Measurements from ENCODE around the gene TNNT3.

Gene TNNT3

DNA sequence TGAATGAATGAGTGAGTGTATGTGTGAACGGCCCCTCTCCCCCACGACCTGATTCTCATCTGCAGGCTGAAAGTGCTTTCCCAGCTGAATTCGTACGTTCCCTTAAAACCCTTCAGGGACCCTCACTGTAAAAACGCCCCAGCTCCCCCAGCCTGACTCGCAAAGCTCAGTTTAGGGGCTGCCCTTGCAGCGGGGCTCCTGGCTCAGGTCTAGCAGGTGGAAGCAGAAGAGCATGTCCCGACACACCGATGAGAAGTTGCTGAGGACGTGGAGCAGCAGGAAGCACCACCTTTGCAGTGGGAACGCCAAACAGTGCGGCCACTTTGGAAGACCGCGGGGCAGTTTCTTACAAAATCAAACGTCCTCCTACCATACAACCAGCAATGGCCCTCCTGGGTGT lies 24.1 kb downstream of the TNNT3 start:
- H3K36me3 ChIP-seq (ENCODE audit: control insufficient read depth, insufficient read depth, low read length): no peaks in the 10 kb centered on the region
- H3K4me3 ChIP-seq (ENCODE audit: insufficient read depth, low read depth, low read length, poor library complexity, severe bottlenecking): no peak overlapping the region
- no peaks in the 10 kb centered on the region for H3K27me3 ChIP-seq (replicated peaks; ENCODE audit: control insufficient read depth, insufficient read depth, low read length, poor library complexity, severe bottlenecking)
- no peaks in the 10 kb centered on the region for H3K4me1 ChIP-seq (ENCODE audit: control insufficient read depth, insufficient read depth, low read length, poor library complexity, severe bottlenecking)
- DNase-seq: no peak
- no peaks in the 10 kb centered on the region for H3K9me3 ChIP-seq (ENCODE audit: control insufficient read depth, low read length)
- no peak overlapping the region for H3K27ac ChIP-seq (ENCODE audit: insufficient read depth, low read length, poor library complexity, severe bottlenecking)

- no peak for DNase-seq
- no peaks in the 10 kb centered on the region for H3K4me1 ChIP-seq (ENCODE audit: control insufficient read depth, insufficient read depth, low read length, poor library complexity, severe bottlenecking)
- no peak overlapping the region for H3K27ac ChIP-seq (ENCODE audit: insufficient read depth, low read length, poor library complexity, severe bottlenecking)
- H3K9me3 ChIP-seq (ENCODE audit: control insufficient read depth, low read length): no peaks in the 10 kb centered on the region
- H3K4me3 ChIP-seq (ENCODE audit: insufficient read depth, low read depth, low read length, poor library complexity, severe bottlenecking): no peak overlapping the region
- H3K36me3 ChIP-seq (ENCODE audit: control insufficient read depth, insufficient read depth, low read length): no peaks in the 10 kb centered on the region
- H3K27me3 ChIP-seq (replicated peaks; ENCODE audit: control insufficient read depth, insufficient read depth, low read length, poor library complexity, severe bottlenecking): no peaks in the 10 kb centered on the region
These were observed 24.5 kb downstream of the TNNT3 start for GRCh38 chr11:1943977-1944376.

- Histone ChIP-seq H3K4me1 (ENCODE audit: control insufficient read depth, insufficient read depth, low read length, poor library complexity, severe bottlenecking) (no peaks in the 10 kb centered on the region), H3K27ac (ENCODE audit: insufficient read depth, low read length, poor library complexity, severe bottlenecking) (no peak within 1 kb of the TSS), H3K27me3 (replicated peaks; ENCODE audit: control insufficient read depth, insufficient read depth, low read length, poor library complexity, severe bottlenecking) (no peaks in the 10 kb centered on the region), H3K36me3 (ENCODE audit: control insufficient read depth, insufficient read depth, low read length) (no peaks in the 10 kb centered on the region), H3K9me3 (ENCODE audit: control insufficient read depth, low read length) (no peaks in the 10 kb centered on the region), H3K4me3 (ENCODE audit: insufficient read depth, low read depth, low read length, poor library complexity, severe bottlenecking) (no peak within 1 kb of the TSS)
- no peak for DNase-seq
These were observed 27.4 kb downstream of the TNNT3 start, which contains the start of gene MRPL23 for GRCh38 chr11:1946812-1947484. MRPL23 (plus strand) TSS chr11:1947332; CDS start chr11:1947363, 31 bp downstream.

DNA sequence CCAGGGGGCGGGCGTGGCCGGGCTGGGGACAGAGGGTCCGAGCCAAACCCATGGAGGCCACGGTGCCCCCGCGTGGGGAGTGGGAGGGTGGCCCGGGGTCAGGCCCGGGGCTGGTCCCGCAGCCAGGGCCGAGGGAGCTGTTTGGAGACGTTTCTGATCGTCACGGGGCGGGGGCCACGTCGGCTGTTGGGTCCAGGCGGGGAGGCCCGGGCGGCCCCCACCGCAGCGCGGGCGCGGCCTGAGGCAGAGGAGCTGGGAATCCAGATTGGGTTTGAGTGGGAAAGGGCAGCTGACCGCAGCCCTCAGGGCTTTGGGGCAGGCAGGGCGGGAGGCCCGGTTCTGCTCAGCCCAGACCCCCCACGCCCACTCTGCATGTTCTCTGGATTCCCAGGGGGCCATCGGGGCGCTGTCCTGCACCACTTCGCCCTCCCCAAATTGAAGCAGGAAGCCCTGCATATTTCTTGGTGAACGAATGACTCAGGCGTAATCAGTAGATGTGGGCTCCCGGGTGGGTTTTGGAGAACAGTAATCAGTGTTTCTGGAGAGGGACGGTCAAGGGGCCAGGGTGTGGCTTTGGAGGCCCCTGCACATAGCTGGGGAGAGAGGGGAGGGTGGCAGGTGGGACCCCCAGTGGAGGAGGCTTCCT lies 28.2 kb downstream of the TNNT3 start:
- H3K27ac ChIP-seq (ENCODE audit: insufficient read depth, low read length, poor library complexity, severe bottlenecking): no peak overlapping the region
- no peak for DNase-seq
- no peaks in the 10 kb centered on the region for H3K36me3 ChIP-seq (ENCODE audit: control insufficient read depth, insufficient read depth, low read length)
- H3K9me3 ChIP-seq (ENCODE audit: control insufficient read depth, low read length): no peaks in the 10 kb centered on the region
- no peaks in the 10 kb centered on the region for H3K4me1 ChIP-seq (ENCODE audit: control insufficient read depth, insufficient read depth, low read length, poor library complexity, severe bottlenecking)
- no peaks in the 10 kb centered on the region for H3K27me3 ChIP-seq (replicated peaks; ENCODE audit: control insufficient read depth, insufficient read depth, low read length, poor library complexity, severe bottlenecking)
- H3K4me3 ChIP-seq (ENCODE audit: insufficient read depth, low read depth, low read length, poor library complexity, severe bottlenecking): no peak overlapping the region

- H3K4me3 ChIP-seq (ENCODE audit: insufficient read depth, low read depth, low read length, poor library complexity, severe bottlenecking): no peak overlapping the region
- H3K9me3 ChIP-seq (ENCODE audit: control insufficient read depth, low read length): no peaks in the 10 kb centered on the region
- H3K36me3 ChIP-seq (ENCODE audit: control insufficient read depth, insufficient read depth, low read length): no peaks in the 10 kb centered on the region
- H3K27me3 ChIP-seq (replicated peaks; ENCODE audit: control insufficient read depth, insufficient read depth, low read length, poor library complexity, severe bottlenecking): no peaks in the 10 kb centered on the region
- H3K27ac ChIP-seq (ENCODE audit: insufficient read depth, low read length, poor library complexity, severe bottlenecking): no peak overlapping the region
- no peak for DNase-seq
- H3K4me1 ChIP-seq (ENCODE audit: control insufficient read depth, insufficient read depth, low read length, poor library complexity, severe bottlenecking): no peaks in the 10 kb centered on the region
These were observed 28.9 kb downstream of the TNNT3 start for GRCh38 chr11:1948389-1948788.

GRCh38 chr11:1949302-1949701 lies 29.8 kb downstream of the TNNT3 start:
- Histone ChIP-seq H3K27ac (ENCODE audit: insufficient read depth, low read length, poor library complexity, severe bottlenecking) (no peak overlapping the region), H3K27me3 (replicated peaks; ENCODE audit: control insufficient read depth, insufficient read depth, low read length, poor library complexity, severe bottlenecking) (no peaks in the 10 kb centered on the region), H3K4me1 (ENCODE audit: control insufficient read depth, insufficient read depth, low read length, poor library complexity, severe bottlenecking) (no peaks in the 10 kb centered on the region), H3K9me3 (ENCODE audit: control insufficient read depth, low read length) (no peaks in the 10 kb centered on the region), H3K4me3 (ENCODE audit: insufficient read depth, low read depth, low read length, poor library complexity, severe bottlenecking) (no peak overlapping the region), H3K36me3 (ENCODE audit: control insufficient read depth, insufficient read depth, low read length) (no peaks in the 10 kb centered on the region)
- DNase-seq: no peak

GRCh38 chr11:1949922-1950321 lies 30.4 kb downstream of the TNNT3 start:
- no peak overlapping the region for H3K27ac ChIP-seq (ENCODE audit: insufficient read depth, low read length, poor library complexity, severe bottlenecking)
- no peaks in the 10 kb centered on the region for H3K27me3 ChIP-seq (replicated peaks; ENCODE audit: control insufficient read depth, insufficient read depth, low read length, poor library complexity, severe bottlenecking)
- no peaks in the 10 kb centered on the region for H3K9me3 ChIP-seq (ENCODE audit: control insufficient read depth, low read length)
- no peak for DNase-seq
- H3K4me1 ChIP-seq (ENCODE audit: control insufficient read depth, insufficient read depth, low read length, poor library complexity, severe bottlenecking): no peaks in the 10 kb centered on the region
- no peaks in the 10 kb centered on the region for H3K36me3 ChIP-seq (ENCODE audit: control insufficient read depth, insufficient read depth, low read length)
- H3K4me3 ChIP-seq (ENCODE audit: insufficient read depth, low read depth, low read length, poor library complexity, severe bottlenecking): no peak overlapping the region

GRCh38 chr11:1952806-1953482 lies 33.4 kb downstream of the TNNT3 start:
- no peaks in the 10 kb centered on the region for H3K9me3 ChIP-seq (ENCODE audit: control insufficient read depth, low read length)
- H3K4me1 ChIP-seq (ENCODE audit: control insufficient read depth, insufficient read depth, low read length, poor library complexity, severe bottlenecking): no peaks in the 10 kb centered on the region
- no peak for DNase-seq
- H3K36me3 ChIP-seq (ENCODE audit: control insufficient read depth, insufficient read depth, low read length): no peaks in the 10 kb centered on the region
- H3K27me3 ChIP-seq (replicated peaks; ENCODE audit: control insufficient read depth, insufficient read depth, low read length, poor library complexity, severe bottlenecking): no peaks in the 10 kb centered on the region
- no peak overlapping the region for H3K27ac ChIP-seq (ENCODE audit: insufficient read depth, low read length, poor library complexity, severe bottlenecking)
- no peak overlapping the region for H3K4me3 ChIP-seq (ENCODE audit: insufficient read depth, low read depth, low read length, poor library complexity, severe bottlenecking)

DNA sequence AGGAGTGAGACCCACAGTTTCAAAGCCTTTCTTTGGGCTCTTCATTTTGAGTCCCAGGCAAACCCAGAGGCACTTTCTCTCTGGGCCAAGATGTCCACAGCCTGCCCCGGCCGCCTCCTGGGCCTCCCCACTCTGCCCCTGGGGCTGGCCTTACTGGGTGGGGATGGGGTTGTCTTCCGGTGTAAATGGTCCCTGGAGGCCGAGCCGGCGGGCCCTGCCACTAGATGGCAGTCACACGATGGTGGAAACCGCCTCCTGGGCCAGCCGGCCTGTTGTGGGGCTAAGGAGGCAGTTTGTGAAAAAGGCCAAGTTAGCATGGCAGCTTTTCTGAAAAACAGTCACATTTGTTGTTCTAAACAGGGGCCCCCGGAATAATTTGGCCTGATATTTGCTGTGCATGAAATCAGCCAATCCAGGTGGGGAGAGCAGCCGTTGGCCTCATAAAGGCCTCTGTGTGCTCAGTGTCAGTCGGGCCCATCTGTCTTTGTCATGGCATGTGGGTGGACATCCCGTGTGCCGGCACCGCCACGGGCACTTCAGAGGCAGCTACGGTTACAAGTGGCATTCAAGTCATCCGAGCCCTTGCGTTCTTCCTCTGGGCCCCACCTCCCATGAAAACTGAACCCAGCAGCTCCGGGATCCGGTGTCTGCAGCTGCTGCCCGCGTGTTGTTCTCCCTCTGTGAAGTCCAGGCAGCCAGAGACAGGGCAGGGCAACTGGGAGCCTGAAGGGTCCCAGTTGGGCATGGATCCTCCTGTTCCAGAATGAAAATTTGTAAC lies 34.2 kb downstream of the TNNT3 start:
- no peak overlapping the region for H3K4me3 ChIP-seq (ENCODE audit: insufficient read depth, low read depth, low read length, poor library complexity, severe bottlenecking)
- no peak for DNase-seq
- no peaks in the 10 kb centered on the region for H3K27me3 ChIP-seq (replicated peaks; ENCODE audit: control insufficient read depth, insufficient read depth, low read length, poor library complexity, severe bottlenecking)
- H3K27ac ChIP-seq (ENCODE audit: insufficient read depth, low read length, poor library complexity, severe bottlenecking): no peak overlapping the region
- H3K36me3 ChIP-seq (ENCODE audit: control insufficient read depth, insufficient read depth, low read length): no peaks in the 10 kb centered on the region
- H3K9me3 ChIP-seq (ENCODE audit: control insufficient read depth, low read length): no peaks in the 10 kb centered on the region
- H3K4me1 ChIP-seq (ENCODE audit: control insufficient read depth, insufficient read depth, low read length, poor library complexity, severe bottlenecking): no peaks in the 10 kb centered on the region
